NK-92 (cell line): ENCODE measurements around the gene B3GNT2.

Experiments
- DNase-seq: peaks from one replicate; lab custom pipeline; 2025; ENCODE audit not compliant: unreplicated experiment; lab: John Stamatoyannopoulos, UW

B3GNT2 gene

DNA sequence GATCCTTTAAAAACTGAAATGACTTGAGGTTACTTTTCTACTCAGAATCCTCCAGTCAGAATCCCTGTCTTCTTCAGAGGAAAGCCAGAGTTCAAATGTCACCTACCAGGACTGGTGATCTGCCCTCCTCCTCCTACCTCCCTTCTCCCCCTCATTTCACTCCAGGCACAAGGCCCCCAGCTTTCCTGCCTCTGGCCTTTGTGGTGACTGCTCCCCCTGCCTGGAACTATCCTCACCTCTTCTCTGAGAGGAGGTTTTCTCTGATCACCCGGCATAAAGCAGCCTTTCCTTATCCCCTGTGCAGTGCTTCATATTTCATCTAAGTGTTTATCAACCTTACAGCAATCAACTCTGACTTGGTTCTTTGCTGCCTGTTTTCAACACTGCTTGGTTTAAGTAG is 6.8 kb downstream of the B3GNT2 start:
- DNase-seq: no peak

DNA sequence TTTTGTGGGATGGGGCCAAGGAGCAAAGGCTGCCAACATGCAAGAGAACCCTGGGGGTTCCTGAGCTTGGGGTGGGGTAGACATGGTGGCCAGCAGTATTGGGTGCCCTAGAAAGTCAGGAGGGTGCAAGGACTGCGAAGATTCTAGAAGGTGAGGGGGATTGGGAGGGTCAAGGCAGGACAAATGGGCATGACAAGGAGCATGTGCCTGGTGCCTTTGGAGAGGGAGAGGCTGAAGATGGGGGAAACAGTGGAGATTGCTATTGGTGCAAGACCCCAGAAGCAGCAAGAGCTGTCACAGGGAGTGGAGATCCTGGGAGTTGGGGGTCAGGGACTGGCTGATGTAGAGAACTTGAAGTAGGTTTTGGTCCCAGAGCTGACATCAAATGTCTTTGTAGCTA is 7.5 kb downstream of the B3GNT2 start:
- no peak for DNase-seq

DNA sequence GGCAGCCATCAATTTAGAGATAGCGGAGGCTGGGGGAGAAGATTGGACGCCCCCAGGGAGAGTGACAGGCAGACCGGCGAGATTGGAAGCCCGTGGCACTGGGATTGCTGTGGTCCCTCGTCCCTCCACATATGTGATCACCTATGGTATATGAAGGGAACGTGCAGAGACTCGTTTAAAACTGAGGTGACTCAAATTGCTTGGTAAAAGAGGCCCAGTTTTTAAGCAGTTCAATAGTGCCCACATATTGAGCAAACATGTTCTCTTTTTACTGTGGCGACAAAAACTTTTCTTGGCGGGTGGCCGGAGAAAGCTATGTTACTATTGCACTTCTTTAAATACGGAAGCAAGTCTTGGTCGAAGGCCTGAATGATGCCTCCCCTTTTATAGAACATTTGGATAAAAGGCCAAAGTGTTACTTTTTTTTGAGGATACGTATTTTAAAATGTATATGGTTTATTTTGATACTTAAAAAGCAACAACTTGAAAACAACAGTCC is 9.1 kb downstream of the B3GNT2 start:
- DNase-seq: no peak

DNA sequence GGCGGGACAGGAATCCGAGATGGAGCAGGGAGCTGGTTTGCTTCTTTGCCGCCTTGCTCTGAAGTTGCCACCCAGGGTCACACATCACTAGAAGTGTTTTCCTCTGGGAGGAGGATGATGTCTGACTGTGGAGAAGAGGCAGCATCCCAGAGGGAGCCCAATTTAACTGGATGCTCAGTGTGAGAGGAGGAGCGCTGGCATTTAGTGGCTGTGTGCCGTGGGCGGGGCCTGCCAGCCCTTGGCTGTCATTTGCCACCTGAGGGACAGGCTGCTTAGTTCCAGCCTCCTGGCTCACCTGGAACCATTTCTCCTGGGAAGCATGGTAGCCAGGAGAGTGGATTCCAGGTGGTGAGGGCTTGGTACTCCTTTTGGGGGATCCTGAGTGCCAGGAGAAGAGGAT is 9.6 kb downstream of the B3GNT2 start:
- no peak for DNase-seq

DNA sequence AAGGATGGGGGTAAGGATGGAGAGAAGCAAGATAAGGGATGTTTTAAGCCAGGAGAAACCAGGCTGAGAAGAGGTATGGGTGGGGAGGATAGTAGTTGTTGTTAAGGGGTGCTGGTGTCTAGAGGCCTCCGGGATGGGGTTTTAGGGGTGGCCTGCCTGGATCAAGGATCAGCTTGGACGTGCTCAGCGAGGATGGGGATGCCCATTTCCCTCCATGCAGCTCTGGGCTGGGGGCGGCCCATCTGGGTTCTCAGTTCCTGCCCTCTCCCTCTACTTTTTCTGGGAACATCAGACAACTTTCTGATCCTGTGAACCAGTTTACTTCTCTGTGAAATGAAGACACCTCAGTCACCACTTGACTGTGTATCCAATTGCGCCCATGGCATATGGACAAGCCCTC is 10.1 kb downstream of the B3GNT2 start:
- no peak for DNase-seq

DNA sequence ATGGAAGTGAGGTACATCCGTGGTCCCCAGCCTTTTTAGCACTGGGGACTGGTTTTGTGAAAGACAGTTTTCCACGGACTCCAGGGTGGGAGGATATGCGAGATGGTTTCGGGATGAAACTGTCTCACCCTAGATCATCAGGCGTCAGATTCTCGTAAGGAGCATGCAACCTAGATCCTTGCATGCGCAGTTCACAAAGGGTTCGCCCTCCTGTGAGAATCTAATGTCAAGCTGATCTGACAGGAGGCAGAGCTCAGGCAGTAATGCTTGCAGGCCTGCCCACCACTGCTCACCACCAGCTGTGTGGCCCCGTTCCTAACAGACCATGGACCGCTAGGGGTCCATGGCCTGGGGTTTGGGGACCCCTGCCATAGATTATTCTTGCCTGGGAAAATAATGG is 11.6 kb downstream of the B3GNT2 start:
- no peak for DNase-seq

DNA sequence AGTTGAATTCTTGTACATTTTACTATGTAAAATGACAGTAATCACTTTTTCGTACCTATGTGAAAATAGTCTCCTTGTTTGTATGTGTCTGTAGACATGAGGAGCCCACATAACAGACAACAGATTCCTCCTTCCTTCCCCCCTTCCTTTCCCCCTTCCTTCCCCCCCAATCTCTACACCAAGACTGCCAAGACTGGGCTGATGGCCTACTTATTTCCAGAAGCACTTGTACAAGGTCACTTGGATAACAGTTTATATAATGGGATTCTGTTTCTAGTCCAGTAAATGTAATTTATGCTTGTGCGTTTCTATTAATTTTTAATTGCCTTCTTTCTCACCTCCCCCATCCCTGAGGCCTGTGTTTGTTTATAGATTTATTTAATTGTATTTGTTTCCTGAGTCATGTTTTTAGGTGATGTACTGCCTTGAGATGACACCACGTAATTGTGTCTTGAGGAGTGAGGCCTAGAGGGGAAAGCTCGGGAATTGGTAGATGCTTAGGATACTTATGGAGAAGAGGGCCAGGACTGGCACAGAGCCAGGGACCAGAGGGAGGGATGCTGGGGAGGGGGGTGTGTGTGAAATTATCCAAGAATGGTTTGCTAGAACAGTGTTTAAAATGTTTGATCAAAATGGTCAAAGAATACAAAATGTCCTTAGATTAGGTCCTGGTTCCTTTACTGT is 12.3 kb downstream of the B3GNT2 start:
- DNase-seq: no peak

DNA sequence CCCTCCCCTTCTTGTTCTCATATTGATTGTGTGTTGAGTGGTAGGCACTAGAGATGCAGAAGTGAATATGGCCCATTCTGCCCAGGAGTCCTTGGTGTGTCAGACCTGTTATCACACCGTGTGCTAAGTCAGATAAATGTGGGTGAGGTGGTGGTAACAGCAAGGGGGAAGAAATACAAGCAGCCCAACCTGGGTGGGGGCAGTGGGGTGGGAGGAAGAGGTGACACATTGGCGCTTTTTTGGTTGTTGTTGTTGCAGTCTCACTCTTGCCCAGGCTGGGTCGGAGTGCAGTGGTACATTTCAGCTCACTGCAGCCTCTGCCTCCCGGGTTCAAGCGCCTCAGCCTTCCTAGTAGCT is 12.8 kb downstream of the B3GNT2 start:
- no peak for DNase-seq

DNA sequence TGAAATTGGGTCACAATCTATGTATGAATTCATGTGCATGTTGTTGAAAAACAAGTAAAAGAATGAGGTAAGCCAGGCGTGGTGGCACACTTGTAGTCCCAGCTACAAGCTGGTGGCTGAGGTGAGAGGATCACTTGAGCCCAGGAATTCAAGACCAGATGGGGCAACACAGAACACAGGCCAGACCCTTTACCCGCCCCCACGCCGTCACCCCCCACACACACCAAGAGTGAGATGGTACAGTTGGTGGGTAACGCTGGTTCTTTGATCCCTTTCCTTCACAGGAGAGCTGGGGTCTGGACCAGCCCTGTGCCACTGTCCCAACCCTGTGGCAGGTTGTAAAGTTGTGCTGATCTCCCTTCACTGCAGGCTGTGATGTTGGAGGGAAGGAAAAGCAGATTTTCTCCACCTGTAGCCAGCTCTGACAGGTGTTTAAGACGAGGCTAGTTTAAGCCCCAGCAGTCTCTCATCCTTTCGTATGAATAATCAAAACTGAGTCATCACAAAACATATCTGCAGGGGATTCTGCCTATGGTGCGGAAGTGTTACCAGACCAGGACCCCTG is 13.6 kb downstream of the B3GNT2 start:
- no peak for DNase-seq

DNA sequence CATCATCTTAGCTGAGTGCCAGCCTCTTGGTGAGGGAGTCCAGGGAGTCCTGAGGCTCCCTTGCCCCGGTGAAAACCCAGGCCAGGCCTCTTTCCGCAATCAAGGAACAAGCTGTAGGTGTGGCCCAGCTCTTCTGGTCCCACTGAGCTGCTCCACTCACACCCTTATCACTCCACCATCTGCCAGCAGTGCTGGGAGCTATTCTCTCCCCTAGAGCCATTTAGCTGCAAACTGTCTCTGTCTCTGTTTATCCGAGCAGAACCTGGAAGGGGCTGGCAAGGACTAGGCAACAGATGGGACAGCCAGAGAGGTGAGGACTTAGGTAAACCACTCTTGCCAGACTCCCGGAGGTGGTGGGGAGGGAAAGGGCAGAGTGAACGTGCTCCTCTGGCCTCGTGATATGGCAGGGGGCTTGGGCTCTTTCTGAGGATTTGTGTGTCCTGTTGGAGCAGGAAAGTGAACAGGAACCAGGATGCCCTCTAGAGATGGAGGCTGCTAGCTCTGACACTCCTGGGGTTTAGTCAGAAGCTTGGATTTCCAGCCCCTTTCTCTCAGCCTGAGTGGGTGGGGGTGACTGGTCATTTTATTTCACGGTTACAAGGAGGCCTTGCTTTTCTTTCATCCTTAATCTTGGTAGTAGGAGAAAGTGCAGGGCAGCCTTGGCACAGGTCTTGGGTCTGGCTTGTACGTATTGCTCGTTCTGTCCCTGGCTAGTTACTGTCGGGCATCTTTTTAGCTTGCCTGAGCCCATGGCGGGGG is 19.6 kb downstream of the B3GNT2 start:
- no peak for DNase-seq

DNA sequence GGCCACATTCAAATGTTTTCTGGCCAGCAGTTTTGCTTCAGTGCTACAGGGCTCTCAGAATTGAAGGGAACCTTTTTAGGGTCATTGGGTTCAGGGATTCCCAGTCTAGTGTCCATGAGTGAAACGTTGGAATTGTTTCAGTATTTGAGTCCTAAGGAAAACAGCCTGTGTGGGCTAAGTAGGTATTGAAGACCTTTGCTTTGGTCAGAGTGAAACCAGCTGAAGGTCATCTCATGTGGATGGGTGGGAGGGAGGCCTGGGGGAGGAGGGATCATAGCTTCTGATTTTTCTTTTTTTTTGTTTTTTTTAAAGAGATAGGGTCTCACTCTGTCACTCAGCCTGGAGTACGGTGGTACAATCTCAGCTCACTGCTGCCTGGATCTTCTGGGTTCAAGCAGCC is 20.2 kb downstream of the B3GNT2 start:
- no peak for DNase-seq

DNA sequence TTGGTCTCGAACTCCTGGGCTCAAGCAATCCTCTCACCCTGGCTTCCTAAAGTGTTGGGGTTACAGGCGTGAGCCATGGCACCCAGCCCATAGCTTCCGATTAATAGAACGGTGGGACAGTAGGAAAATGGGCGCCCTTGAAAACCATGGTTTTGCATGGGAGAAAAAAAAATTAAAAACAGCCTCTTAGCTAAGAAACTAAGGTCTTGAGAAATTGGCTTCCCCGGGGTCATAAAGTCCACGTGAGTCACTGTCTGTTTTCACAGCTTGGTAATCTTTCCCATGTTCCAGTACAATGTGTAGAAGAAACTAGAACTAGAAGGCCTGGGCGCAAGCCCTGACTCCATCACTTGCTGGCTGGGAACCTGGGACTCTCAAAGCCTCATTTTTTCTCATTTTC is 20.7 kb downstream of the B3GNT2 start:
- DNase-seq: no peak

DNA sequence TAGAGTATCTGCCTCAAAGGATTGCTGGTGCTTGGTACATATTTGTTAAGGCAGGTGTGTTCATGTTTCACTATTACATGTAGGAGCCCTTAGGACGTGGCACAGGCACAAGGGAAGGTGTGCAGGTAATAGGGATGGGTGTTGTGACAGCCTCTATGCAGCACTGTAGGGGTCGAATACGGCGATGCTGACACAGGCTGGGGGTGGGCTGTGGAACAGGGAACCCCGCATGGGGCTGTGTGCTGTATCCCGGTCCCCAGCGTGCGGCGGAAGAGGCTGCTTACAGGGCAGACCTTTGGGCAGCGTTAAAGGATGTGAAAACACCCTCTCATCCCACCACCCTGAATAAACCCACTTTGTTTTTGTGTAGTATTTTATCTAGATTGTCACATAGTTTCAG is 21.5 kb downstream of the B3GNT2 start:
- DNase-seq: no peak

DNA sequence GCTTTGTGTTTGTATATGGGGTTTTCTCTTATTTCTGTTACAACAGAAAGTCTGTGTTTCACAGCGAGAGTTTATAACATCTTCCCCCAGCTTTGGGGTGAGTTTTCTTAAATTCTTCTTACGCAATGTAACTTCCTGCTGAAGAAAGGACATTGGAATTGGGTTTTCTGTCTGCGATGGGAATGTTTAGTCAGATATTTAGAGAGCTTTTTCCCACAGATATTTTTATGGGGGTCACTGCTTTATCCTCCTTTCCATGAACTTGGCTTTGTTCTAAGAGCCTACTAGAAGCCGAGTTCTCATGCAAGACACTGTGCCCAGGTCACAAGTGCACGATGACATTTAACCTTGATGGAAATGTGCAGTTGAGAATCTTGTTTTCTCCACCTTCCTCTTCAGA is 22.1 kb downstream of the B3GNT2 start:
- DNase-seq: no peak

DNA sequence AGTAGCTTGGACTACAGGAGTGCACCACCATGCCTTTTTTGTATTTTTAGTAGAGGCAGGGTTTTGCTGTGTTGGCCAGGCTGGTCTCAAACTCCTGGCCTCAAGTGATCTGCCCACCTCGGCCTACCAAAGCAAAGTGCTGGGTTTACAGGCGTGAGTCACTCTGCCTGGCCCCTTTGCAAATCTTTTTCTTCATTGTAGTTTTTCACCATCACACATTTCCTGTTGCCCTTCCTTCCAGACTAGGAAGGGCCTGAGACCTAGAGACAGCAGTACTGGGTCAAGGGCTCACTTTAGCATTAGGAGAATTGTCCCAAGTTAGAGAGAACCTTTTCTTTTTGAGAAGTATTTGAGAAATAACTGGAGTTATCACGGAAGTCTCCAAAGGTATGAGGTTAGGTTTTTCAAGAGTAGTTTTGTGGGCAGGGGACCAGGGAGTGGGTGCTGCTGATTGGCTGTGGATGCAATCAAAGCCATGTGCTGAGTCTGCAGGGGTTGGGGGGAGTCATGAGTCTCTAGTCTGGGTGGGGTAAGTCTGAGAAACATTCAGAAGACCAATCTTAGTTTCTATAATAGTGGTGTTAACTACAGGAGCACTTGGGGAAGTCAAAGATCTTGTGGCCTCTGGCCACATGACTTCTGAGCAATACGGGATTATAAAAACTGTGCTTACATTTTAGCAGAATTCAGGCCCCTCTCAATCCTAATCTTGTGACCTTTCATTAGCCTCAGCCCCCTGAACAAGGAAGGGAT is 23.7 kb downstream of the B3GNT2 start:
- DNase-seq: no peak

DNA sequence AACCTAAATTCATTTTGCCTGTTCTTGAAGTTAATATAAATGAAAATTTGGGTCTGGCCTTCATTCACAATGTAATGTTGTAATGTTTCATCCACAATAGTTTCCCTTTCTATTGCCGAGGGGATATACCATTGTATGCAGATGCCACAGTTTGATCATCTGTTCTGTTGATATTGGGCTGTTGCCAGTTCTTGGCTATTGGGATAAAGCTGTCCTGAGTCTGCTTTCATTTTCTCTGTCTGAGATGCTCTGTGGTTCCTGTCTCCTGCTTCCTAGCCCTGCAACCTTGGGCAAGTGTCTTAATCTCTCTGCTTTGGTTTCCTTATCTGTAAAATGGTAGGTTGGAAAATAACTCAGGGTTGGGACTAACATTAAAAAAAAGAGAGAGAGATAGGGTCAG is 25.2 kb downstream of the B3GNT2 start:
- DNase-seq: no peak

DNA sequence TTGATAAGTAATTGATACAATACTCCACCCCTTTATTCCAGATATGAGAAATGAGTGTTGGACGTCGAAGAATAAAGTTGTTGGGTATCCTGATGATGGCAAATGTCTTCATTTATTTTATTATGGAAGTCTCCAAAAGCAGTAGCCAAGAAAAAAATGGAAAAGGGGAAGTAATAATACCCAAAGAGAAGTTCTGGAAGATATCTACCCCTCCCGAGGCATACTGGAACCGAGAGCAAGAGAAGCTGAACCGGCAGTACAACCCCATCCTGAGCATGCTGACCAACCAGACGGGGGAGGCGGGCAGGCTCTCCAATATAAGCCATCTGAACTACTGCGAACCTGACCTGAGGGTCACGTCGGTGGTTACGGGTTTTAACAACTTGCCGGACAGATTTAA is 26.3 kb downstream of the B3GNT2 start:
- DNase-seq: no peak

DNA sequence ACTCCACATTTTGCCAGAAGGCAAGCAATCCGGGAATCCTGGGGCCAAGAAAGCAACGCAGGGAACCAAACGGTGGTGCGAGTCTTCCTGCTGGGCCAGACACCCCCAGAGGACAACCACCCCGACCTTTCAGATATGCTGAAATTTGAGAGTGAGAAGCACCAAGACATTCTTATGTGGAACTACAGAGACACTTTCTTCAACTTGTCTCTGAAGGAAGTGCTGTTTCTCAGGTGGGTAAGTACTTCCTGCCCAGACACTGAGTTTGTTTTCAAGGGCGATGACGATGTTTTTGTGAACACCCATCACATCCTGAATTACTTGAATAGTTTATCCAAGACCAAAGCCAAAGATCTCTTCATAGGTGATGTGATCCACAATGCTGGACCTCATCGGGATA is 26.8 kb downstream of the B3GNT2 start:
- no peak for DNase-seq

DNA sequence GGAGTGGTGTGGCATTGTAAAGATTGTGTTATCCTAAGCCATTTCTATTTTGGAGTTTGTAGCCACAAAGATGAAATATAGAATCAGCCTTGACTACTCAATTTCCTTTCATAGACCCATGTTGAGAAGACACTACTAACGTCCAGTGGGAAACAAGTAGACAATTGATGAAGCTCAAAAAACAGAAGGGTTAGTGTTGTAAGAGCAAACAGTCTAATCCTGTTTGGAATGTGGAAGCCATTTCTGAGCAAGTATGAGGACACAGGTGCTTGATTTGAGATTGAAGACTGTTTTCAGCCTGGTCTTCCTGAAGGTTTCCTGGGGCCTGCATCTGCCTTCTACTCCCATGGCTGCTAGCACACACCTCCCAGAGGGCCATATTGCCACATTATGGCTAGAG is 29.1 kb downstream of the B3GNT2 start:
- DNase-seq: no peak

DNA sequence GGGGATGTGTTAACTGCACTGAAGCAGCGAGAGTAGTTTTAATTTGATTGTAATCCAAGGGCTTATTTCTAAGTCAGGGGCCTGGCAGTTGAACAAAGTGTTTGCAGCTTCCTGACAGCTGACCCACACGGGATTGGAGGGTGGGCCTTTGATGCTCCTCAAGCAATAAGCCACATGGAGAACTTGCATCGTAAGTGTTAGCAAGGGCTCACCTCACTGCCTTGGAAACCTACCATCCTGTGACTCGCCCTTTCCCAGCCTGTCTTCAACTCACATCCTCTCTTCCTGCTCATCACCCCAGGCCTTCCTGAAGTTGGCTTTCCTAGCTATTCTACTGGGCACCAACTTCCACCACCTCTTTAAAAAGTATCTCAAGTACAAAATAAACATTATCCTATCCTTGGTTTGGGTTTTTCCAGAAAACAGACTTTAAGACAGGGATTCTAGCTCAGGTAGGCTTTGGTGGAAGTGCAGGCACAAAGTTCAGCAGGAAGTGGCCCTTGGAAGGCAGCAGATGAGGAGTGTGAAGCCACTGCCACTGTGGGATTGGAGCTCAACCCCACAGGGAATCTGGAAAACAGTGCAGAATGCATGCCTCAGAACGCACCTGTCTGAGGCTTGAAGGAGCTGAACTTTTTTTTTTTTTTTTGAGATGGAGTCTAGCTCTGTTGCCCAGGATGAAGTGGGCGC is 31.6 kb downstream of the B3GNT2 start:
- DNase-seq: no peak

DNA sequence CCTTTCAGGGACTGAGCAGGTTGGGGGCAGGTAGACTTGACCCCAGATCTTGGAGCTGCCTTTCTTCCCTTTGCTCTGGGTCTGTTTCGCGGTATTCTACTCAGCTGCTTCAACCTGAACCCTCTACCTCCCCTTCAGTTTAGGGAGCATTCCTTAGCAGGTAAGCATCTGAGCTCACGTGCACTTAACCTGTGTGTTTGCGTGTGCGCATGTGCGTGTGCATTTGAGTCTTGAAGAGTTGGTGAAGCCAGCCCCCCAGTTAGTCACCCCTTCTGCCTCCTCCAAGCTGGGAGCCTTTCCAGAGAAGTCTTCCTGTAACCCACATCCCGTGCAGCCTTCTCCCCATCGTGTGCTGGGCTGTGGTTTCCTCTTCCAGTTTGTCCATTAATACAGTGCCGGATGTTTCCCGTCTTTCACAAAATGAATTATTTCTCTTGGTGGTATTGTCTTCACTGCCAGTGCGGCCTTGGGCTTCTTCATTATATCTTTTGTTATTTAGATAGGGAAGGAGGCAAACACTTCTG is 33.2 kb downstream of the B3GNT2 start:
- no peak for DNase-seq
